NCI-H187 (cell line): ENCODE results near the gene NOC3L.
A peak's percentile ranks its signal among the peaks of the same experiment; 100 is the strongest.
"Not testable (repeated sequence)": the region's sequence is repeated elsewhere in the genome, so short reads cannot be mapped to it uniquely, and the experiment has no call there.

Experiments
- DNase-seq, 2 experiments: peaks; one replicate each; lab custom pipeline; 2025; lab: John Stamatoyannopoulos, UW

Gene NOC3L

DNA sequence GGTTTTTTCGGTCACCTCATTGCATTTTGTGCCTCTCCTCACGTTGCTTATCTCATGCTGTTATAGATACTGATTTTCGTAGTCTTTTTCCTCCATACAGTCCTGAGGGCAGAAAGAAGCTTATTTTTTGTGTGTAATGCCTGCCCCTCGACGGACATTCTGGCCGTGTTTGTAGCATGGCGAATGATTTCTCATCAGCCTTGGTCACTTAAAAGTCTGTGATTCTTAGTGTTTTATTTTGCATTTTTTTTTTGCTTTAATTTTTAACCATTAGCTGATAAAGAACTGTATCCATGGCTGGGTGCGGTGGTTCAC lies 469 bp upstream of the NOC3L start:
- no peak for DNase-seq

DNA sequence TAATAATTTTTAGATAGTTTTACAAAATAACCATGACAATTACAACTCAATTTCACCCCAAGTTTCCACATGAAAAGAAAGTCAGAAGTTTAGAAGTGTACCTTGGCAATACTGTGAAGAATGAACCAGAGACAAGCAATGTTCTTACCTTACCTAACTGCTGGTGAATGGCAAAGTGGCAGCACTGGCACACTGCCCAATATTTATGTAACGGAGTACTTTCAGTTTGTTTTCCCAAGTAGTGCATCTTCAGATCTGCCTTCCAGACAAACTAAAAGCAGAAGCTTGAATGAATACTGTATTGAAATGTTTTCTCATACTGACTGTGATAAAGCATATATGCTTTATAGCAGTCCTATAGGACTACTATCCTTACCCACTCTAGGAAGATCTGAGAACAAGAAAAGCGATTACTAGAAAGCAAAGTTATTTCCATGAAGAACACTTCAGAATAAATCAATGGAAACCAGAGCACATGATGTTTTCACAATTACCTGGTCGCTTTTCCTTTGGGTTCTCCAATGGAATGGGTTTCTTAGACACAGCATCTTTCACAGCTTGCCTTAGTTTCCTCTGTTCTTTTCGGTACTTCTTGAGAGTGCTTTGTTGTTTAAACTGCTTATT lies 1.5 kb downstream of the NOC3L start:
- no peak for DNase-seq

DNA sequence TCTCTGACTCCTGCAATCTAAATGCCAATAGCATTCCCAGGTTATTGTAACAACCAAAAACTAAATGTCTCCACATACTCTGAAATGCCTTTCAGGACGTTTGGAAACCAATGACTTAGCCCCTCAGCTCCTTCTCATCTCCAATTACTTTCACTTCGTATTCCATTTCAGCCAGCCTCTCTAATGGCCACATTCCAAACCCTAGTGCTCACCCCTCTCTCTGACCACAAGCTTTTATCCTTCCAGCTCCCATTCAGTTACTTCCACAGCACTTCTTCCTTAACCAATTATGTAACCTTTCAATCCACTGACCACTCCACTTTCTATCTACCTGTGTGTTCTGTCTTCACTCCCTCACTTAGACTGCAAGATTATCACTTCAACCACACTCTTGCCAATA lies 4.3 kb downstream of the NOC3L start:
- DNase-seq, result no peak

DNA sequence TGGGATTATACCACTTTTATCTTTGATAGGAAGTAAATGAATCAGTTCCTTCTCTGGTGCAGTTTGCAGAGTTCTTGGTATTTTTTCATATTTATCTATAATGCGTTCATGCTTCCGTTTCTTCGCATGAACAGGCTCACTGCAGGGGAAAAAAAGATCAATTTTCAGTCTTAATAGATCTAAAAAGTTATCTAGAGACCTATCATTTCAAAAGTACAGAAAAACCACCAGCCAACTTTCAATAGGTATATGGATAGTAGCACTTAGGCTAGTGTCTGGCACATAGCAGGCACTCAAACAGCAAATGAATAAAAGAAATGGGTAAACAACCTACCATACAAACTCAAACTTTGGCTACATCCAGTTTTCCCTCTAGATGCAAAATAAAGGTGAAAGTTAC lies 5.5 kb downstream of the NOC3L start:
- DNase-seq, result no peak

DNA sequence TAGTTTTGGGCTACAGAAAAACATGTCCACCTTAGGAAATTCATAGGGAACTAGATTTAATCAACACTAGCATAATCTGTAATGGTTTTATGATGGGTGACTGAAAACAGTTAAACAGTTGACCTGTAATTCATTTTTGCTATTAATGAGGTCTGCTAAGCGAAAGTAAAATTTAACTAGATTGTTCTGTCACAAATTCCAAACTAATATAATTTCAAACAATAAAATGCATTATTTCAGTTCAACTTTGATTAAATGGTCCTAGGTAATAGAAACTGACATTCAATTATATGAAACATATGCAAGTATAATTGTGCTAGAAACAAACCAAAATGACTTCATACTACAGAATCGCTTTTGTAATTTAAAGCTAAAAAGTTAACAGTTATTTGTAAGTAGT lies 6.9 kb downstream of the NOC3L start:
- DNase-seq, result no peak

DNA sequence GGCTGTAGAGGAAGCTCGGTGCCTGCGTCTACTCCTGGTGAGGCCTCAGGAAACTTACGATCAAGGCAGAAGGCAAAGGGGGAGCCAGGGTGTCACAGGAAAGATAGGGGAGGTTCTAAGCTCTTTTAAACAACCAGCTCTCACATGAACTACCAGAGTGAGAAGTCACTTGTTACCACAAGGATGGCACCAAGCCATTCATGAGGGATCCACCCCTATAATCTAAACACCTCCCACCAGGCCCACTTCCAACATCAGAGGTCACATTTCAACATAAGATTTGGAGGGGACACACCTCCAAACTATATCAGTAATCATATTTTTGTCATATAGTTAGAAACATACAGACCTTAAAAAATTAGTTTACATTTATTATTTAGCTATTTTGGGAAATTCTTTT lies 9.4 kb downstream of the NOC3L start:
- no peak for DNase-seq

DNA sequence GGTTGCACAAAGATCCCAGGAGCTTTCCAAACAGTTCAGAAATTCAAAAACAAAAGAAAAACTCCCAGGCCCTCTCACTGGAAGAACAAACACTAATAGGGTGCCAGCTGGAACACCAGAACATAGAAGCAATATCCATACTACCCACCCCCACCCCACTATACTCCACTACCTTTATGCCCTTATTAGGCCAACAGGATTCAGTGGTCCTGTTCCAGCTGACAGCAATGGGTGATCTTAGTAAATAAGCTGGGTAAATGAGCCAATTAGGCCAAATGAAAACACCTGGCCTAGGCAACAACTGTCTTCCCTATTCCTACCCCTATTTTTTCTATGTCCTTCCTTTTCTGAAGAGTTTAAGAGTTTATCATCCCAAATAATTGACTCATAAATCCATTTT lies 11.7 kb downstream of the NOC3L start:
- DNase-seq, result no peak

DNA sequence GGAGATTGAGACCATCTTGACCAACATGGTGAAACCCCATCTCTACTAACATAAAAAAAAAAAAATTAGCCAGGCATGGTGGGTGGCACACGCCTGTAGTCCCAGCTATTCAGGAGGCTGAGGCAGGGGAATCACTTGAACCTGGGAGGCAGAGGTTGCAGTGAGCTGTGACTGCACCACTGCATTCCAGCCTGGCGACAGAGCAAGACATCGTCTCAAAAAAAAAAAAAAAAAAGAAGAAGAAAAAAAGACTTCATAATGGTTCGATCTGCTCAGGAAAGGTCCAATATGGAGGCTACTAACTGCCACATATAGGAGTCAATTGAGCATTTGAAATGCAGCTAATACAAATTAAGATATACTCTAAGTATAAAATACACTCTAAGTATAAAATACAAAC lies 12.2 kb downstream of the NOC3L start:
- not testable (repeated sequence) for DNase-seq

DNA sequence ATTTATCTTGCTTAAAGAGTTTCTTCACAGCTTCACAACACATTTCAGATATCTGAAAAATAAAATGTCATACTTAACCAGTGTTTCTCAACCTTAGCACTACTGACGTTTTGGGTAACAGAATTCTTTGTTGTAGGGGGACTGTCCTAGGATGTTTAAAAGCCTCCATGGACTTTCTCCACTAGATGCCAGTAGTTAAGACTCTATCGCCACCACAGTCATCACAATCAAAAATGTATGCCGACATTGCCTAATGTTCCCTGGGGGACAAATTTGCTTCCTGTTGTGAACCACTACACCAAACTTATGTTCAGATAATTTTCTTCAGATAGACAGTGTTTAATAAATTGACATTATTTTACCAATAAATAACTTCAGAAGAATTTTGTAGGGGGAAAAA lies 13.4 kb downstream of the NOC3L start:
- no peak for DNase-seq

DNA sequence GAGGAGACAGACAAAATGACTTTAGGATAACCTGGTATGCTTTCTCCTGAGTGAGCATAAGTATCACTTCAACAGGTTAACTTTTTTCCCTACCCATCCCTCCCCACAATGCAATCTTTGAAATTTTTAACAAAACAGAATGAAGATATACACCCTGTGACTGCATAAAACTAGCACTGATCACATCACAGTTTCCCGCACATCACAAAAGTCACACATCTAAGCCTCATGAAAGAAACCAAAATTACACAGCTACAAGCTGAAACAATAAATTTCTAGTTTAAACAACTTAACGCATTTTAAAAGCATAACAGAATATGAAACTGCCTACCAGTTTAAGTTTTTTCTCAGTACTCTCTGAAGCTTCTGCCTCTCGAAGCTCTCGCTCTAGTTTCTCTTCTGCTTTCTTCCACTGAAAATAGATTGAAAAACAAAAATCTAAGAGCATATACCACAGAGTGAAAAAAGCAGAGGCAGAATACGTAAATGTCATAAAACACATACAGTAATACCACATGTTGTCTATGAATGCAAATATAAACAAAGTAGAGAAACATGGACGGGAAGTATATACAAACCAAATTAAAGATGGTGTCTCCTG lies 18.1 kb downstream of the NOC3L start:
- DNase-seq, result no peak

DNA sequence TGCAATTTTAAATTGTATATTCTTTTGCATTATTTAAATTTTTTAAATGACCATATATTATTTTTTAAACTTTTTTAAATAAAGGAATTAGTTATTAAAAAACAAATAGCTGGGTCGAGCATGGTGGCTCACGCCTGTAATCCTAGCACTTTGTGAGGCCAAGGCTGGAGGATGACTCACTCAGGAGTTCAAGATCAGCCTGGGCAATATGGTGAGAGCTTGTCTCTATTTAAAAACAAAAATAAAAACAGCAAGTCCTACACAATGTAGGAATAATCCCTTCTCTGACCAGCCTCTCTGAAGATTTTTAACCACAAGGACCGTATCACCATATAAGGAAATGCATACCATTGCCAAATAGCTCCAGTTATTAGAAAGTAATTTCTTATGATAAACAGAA lies 19.6 kb downstream of the NOC3L start:
- no peak for DNase-seq

DNA sequence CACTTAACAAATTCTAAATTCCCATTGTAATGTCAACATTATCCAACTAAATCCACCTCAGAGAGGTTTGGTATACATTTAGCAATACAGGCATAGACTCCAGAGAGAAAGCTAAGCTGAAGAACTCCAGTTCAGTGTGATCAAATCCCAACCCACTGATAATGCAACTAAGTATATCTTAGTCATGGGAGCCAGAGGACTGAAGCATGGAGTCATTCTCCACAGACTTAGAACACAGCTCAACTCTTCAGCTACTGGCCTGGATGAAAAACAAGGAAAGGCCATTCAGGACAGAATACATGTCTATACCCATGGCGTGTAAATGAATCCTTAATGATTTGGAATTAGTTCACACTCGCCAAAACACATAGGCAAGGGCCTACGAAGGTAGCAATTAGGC lies 27.9 kb downstream of the NOC3L start:
- no peak for DNase-seq

DNA sequence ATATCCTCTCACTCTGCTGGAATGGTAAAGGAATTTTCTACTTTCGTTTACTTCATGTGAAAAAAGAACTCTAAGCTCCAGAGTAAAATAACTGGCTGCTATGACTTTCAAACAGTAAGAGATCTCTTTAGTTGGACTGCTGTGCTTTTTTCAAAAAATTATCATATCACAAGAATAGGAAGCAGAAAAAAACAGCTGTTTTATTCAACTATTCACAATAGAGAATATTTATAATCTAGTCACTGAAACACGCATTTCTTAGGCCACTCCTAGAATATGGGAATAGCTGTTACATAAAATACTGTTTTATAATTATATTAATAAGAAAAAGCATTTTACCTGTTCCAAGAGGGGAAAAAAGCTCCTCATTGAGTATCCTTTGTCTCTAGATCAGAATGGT lies 29.7 kb downstream of the NOC3L start:
- no peak for DNase-seq

DNA sequence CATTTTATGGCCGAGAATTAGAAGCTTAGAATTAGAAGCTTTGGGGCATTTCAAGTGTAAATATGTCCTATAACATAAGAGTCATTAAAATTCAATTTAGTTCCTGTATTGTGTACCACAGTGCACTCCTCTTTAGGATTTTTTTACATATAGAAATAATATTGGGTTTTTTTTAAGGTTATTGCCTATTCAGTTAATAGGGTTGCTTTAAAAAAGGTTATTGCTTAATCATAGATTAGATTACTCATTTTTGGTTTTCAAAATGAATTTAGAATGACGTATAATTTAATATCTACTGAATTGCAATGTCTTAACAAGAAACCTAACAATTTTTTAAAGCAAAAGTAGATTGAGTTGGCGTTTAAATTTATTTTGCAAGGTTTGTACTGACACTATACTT lies 34.1 kb downstream of the NOC3L start:
- no peak for DNase-seq

DNA sequence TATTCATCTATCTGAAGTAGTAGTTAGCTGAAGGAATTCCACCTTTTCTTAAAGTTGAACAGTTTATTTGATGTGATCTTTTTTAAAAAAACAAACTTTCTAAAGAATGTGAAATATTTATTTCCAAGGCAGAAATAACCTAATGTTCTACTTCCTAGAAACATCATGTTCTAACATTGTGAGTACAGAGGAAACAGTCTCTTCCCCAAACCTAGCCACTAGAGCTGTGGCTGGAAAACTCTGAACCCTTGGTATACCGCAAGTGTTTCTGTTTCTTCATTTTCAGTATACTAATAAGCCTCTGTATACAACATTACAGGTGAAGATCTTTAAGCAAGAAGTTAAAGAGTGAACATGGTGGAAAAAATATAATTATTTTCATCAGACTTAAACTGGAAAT lies 35.1 kb downstream of the NOC3L start:
- DNase-seq, result no peak

DNA sequence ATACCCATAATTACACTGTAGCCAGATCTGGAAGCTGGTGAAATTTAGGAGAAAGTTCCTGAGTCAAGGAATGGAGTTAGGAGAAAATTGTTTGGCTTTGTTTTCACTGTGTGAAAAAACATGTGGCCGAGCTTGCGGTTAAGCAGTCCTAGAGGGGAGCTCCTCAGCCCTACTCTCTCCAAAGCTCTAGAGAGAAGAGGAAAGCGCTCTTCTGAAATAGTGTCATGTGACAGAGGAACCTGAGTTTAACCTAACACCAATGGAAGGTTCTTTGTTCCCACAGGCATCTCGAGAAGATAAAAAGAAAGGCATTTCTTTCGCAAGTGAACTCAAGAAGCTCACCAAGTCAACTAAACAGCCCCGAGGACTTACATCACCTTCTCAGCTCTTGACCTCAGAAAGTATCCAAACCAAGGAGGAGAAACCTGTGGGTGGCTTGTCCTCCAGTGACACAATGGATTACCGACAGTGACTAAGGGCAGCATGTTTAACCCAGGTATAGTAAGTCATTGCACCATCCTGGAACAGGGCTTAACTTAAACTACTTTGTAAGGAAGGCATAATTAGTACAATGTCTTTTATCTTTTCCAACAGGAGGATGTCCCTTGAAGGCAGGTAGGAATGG lies 38.0 kb downstream of the NOC3L start:
- no peak for DNase-seq

DNA sequence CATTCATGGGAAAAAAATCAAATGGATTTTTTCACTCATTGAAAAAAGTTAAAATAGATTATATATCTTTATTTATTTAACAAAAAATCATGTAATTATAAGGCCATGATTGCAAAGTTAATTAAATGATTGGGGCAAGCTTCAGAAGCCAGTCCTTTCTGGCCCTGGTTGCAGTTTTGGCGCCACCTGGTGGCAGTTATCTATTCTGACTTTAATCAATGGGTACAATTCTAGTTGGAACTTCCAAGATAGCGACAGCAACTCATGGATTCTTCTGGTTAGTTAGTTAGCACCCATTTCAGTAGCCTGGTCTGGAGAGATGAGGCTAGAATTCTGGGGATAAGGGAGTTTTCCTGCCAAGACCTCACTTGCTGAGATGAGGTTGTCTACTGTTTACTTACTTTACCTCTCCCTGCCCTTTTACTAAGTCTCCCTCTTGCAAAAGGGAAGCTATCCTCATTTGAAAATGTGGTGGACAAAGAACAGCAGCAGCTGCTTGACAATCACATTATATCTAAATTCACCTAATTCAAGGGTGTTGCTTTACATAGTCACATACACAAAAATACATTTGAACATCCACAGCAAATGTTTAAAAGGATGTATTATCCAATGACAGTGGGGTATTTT lies 42.3 kb downstream of the NOC3L start:
- DNase-seq, result peak in 1 of 2 experiments; percentile 33

DNA sequence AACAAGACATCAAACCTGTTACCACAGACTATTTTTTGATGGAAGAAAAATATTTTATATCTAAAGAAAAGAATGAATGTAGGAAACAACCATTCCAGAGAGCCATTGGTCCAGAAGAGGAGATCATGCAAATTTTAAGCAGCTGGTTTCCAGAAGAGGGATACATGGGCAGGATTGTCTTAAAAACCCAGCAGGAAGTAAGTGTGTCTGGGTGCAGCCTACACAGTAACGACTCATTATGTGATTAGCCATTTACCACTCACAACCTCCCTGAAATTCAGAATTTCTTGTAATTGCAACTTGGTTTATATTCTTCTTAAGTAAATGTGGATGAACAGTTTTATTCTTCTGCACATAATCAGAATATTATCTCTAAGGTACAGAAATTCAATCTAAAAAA lies 46.2 kb downstream of the NOC3L start:
- no peak for DNase-seq

DNA sequence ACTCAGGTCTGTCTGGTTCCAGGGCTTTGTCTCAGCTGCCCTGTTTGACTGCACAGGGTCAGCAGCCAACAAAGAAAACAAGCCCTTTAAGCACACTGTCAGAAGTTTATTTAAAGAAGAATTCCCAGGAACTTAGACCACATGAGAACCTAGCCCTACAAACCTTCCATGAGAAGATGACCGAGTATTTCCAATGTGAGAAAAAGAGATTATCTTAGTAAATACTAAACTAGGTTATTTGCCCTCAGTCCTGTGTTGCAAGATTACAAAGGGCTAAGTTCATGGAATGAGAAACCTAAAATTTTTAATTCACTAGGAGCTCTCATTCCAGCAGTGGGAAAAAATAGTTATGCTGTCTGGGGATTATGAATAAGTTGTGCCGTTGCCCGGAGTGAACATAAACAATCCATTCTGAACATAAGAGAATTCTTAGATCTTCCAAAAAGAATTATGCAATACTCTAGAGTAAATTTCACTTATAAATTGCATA lies 46.7 kb downstream of the NOC3L start:
- DNase-seq, result no peak

DNA sequence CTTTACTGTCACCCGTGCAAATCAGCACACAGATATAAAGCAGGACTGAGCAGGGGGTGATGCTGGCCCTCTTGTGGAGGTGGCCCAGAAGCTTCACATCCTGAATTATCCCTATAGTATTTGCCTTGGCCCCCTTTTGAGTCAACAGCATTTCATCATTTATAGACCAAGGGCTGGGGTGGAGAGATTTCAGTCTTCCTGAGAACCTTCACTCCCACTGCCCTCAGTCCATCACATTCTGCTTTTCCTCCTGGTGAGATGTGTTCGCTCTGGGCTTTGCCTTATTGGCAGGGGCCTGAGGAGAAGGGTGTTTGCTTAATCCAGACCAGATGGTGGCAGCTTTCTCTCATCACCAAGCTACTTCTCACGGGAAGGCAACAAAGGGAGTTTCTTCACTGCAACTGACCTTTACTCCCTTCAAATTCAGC lies 47.7 kb downstream of the NOC3L start:
- no peak for DNase-seq

DNA sequence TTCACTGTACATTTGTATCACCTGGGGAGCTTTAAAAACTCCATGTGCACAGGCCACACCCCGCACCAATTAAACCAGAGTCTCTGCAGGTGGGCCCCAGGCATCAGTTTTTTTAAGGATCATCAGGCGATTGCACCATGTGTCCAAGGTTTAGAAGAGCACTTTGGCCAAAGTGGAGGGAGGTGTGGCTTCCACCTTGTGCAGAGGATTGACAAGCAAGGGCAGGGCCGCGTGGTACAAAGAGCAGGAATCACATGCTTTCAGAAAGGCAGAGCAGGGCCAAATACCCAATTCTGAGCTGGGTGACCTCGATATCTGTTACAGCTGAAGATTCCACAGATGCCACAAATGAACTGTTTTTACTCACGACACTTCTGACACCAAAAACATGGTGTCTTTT lies 52.4 kb downstream of the NOC3L start:
- DNase-seq, result peak; percentile 14 to 33

DNA sequence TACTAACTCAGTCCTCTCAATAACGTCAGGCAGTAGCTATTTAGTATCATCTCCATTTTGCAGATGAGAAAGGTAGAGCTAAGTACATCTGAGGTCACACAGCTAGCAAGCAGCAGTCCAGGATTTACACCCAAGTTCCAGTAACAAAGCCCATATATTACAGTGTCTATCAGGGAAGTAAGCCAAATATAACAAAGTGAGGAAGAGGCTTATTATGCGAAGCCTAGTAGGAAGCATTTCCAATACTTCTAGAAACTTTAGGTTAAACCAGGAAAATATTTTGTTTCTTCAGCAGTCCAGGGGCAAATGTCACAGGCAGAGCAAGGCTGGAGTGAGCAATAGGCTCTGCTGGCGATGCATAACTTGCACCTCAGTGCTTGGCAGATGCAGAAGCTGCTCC lies 53.9 kb downstream of the NOC3L start:
- no peak for DNase-seq

DNA sequence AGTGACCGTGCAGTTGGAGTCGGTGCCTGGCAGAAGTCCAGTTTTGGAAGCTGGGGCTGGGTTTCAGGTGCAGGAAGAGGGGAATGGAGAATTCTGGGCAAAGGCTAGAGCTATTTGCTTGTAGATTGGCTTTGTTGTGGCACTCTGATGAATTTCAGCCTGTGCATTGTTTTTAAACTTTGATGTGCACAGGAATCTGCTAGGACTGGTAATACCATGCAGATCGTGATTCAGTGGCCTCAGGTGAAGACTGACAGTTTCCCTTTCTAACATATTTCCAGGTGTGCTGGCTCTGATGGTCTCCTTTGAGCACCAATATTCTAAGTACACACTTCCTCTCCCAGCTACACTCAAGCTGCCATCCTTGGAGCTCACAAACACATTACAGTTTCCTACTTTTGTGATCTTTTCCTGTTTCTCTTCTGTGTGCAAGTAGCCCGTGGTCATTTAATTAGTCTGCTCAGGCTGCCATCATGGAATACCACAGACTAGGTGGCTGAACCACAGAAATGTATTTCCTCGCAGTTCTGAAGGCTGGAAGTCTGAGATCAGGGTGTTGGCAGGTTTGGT lies 55.6 kb downstream of the NOC3L start:
- no peak for DNase-seq
